ENCODE results near the gene NXPE4.

Gene NXPE4

DNA sequence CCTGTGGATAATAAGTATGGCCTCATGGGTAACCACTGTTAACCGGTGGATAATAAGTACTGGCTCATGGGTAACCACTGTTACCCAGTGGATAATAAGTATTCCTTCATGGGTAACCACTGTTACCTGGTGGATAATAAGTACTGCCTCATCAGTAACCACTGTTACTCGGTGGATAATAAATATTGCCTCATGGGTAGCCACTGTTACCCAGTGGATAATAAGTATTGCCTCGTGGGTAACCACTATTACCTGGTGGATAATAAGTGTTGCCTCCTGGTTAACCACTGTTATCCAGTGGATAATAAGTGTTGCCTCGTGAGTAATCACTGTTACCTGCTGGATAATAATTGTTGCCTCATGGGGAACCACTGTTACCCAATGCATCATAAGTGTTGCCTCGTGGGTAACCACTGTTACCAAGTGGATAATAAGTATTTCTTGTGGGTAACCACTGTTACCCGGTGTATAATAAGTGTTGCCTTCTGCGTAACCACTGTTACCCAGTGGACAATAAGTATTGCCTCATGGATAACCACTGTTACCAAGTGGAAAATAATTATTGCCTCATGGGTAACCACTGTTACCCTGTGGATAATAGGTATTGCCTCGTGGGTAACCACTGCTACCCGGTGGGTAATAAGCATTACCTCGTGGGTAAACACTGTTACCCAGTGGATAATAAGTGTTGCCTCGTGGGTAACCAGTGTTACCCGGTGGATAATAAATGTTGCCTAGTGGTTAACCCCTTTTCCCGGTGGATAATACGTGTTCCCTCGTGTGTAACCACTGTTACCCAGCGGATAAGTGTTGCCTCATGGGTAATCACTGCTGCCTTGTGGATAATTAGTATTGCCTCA lies 26.6 kb upstream of the NXPE4 start:
- TF ChIP-seq, protein P1, sequence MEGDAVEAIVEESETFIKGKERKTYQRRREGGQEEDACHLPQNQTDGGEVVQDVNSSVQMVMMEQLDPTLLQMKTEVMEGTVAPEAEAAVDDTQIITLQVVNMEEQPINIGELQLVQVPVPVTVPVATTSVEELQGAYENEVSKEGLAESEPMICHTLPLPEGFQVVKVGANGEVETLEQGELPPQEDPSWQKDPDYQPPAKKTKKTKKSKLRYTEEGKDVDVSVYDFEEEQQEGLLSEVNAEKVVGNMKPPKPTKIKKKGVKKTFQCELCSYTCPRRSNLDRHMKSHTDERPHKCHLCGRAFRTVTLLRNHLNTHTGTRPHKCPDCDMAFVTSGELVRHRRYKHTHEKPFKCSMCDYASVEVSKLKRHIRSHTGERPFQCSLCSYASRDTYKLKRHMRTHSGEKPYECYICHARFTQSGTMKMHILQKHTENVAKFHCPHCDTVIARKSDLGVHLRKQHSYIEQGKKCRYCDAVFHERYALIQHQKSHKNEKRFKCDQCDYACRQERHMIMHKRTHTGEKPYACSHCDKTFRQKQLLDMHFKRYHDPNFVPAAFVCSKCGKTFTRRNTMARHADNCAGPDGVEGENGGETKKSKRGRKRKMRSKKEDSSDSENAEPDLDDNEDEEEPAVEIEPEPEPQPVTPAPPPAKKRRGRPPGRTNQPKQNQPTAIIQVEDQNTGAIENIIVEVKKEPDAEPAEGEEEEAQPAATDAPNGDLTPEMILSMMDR (IDR thresholded peaks at IDR 0.05; ENCODE audit: borderline replicate concordance, control extremely low read depth, extremely low read depth, insufficient read depth, missing control alignments) = no peak
- no peak for DNase-seq (ENCODE audit: low spot score)
- in situ Hi-C loops (cut with MboI; ENCODE audit: low sequenced_read_pairs, unreplicated experiment) = no loop called here

DNA sequence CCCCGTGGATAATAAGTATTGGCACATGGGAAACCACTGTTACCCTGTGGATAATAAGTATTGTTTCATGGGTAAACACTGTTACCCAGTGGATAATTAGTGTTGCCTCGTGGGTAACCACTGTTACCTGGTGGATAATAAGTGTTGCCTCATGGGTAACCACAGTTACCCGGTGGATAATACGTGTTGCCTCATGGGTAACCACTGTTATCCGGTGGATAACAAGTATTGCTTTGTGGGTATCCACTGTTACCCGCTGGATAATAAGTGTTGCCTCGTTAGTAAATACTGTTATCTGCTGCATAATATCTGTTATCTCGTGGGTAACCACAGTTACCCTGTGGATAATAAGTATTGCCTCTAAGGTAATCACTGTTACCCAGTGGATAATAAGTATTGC lies 25.5 kb upstream of the NXPE4 start:
- no peak for DNase-seq (ENCODE audit: low spot score)
- TF ChIP-seq, protein P1 (IDR thresholded peaks at IDR 0.05; ENCODE audit: borderline replicate concordance, control extremely low read depth, extremely low read depth, insufficient read depth, missing control alignments) = no peak

DNA sequence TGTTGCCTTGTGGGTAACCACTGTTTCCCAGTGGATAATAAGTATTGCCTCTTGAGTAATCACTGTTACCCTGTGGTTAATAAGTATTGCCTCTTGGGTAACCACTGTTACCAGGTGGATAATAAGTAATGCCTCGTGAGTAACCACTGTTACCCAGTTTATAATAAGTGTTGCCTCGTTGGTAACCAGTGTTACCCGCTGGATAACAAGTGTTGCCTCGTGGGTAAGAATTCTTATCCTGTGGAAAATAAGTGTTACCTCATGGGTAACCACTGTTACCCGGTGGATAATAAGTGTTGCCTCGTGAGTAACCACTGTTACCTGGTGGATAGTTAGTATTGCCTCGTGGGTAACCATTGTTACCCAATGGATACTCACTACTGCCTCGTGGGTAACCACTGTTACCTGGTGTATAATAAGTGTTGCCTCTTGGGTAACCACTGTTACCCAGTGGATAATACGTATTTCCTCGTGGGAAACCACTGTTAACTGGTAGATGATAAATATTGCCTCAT lies 24.1 kb upstream of the NXPE4 start:
- in situ Hi-C loops (cut with MboI; ENCODE audit: low sequenced_read_pairs, unreplicated experiment) = no loop called here
- TF ChIP-seq, protein P1 (IDR thresholded peaks at IDR 0.05; ENCODE audit: borderline replicate concordance, control extremely low read depth, extremely low read depth, insufficient read depth, missing control alignments) = no peak
- DNase-seq (ENCODE audit: low spot score) = no peak

More for the DNA sequence above, 25.5 kb upstream of the NXPE4 start:
- in situ Hi-C loops (cut with MboI; ENCODE audit: low sequenced_read_pairs, unreplicated experiment) = no loop called here

DNA sequence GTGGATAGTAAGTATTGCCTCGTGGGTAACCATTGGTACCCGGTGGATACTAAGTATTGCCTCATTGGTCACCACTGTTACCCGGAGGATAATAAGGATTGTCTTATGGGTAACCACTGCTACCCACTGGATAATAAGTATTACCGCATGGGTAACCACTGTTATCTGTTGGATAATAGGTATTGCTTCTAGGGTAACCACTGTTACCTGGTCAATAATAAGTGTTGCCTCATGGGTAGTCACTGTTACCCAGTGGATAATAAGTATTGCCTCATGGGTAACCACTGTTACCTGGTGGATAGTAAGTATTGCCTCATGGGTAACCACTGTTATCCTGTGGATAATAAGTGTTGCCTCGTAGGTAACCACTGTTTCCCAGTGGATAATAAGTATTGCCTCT lies 22.6 kb upstream of the NXPE4 start:
- no peak for DNase-seq (ENCODE audit: low spot score)
- TF ChIP-seq, protein P1 (IDR thresholded peaks at IDR 0.05; ENCODE audit: borderline replicate concordance, control extremely low read depth, extremely low read depth, insufficient read depth, missing control alignments) = no peak
- in situ Hi-C loops (cut with MboI; ENCODE audit: low sequenced_read_pairs, unreplicated experiment) = no loop called here

DNA sequence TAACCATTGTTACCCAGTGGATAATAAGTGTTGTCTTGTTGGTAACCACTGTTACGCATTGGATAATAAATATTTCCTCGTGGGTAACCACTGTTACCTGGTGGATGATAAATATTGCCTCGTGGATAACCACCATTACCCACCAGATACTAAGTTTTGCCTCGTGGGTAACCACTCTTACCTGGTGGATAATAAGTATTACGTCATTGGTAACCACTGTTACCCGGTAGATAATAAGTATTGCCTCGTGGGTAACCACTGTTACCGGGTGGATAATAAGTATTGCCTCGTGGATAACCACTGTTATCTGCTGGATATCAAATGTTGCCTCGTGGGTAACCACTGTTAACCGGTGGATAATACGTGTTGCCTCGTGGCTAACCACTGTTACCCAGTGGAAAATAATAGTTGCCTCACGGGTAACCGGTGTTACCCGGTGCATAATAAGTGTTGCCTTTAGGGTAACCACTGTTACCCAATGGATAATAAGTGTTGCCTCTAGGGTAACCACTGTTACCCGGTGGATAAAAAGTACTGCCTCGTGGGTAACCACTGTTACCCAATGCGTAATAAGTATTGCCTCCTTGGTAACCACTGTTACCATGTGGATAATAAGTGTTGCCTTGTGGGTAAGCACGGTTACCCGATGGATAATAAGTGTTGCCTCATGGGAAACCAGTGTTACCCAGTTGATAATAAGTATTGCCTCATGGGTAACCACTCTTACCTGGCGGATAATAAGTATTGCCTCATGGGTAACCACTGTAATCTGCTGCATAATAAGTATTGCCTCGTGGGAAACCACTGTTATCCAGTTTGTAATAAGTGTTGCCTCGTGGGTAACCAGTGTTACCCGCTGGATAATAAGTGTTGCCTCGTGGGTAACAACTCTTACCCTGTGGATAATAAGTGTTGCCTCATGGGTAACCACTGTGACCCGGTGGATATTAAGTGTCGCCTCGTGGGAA lies 21.9 kb upstream of the NXPE4 start:
- no peak for DNase-seq (ENCODE audit: low spot score)
- in situ Hi-C loops (cut with MboI; ENCODE audit: low sequenced_read_pairs, unreplicated experiment) = no loop called here
- TF ChIP-seq, protein P1 (IDR thresholded peaks at IDR 0.05; ENCODE audit: borderline replicate concordance, control extremely low read depth, extremely low read depth, insufficient read depth, missing control alignments) = no peak

DNA sequence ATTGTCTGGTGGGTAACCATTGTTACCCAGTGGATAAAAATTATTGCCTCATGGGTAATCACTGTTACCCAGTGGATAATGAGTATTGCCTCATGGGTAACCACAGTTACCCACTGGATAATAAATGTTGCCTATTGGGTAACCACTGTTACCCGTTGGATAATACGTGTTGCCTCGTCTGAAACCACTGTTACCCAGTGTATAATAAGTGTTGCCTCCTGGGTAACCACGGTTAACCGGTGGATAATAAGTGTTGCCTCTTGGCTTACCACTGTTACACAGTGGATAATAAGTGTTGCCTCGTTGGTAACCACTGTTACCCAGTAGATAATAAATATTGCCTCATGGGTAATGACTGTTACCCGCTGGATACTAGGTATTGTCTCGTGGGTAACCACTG lies 20.9 kb upstream of the NXPE4 start:
- in situ Hi-C loops (cut with MboI; ENCODE audit: low sequenced_read_pairs, unreplicated experiment) = no loop called here
- TF ChIP-seq, protein P1 (IDR thresholded peaks at IDR 0.05; ENCODE audit: borderline replicate concordance, control extremely low read depth, extremely low read depth, insufficient read depth, missing control alignments) = no peak
- no peak for DNase-seq (ENCODE audit: low spot score)

Data from GM13976 (cell line).